Transverse colon (tissue), 4 donors: ENCODE data around the gene NPR3. TPM values are rescaled to one million over a fixed set of nuclear protein-coding genes. Genes with fewer than 3 reads are reported as not detected.

Experiments
- DNase-seq: peaks from one replicate; pipeline ENCODE4 v3.0.0-alpha.2; 2019
- H3K27ac ChIP-seq, 4 donors: fragments of 200-600 bp; sonication (generic); 2 replicates each; pipeline ENCODE4 v1.5.1; 2016 to 2018; ENCODE audit warnings: inconsistent platforms in 4 of 4
- H3K27me3 ChIP-seq: fragments of 200-600 bp; sonication (generic); 2 replicates; pipeline ENCODE4 v1.5.1; 2017; ENCODE audit warnings: inconsistent platforms
- H3K36me3 ChIP-seq, 4 donors: fragments of 200-600 bp; sonication (generic); 2 replicates each; pipeline ENCODE4 v1.5.1; 2017 to 2019; ENCODE audit warnings: inconsistent platforms in 4 of 4
- H3K4me1 ChIP-seq, 4 donors: fragments of 200-600 bp; sonication (generic); 2 replicates each; pipeline ENCODE4 v1.5.1; 2017 to 2020; ENCODE audit warnings: inconsistent platforms in 4 of 4
- H3K4me3 ChIP-seq, 4 donors: fragments of 200-600 bp; sonication (generic); 1 replicate in 1 of 4; 2 replicates in 3 of 4; pipeline versions ENCODE4 v1.5.1 to v1.6.1; 2017 to 2019; ENCODE audit warnings: inconsistent platforms in 4 of 4
- H3K9me3 ChIP-seq, 2 donors: fragments of 200-600 bp; sonication (generic); 2 replicates each; pipeline ENCODE4 v1.5.1; 2017 to 2019; ENCODE audit warnings: inconsistent platforms in 2 of 2
- CTCF ChIP-seq, 5 experiments: fragments of 200-600 bp in 3 of 5; fragments of 450-650 bp in 2 of 5; sonication (generic) in 3 of 5; IDR thresholded peaks; 1 replicate in 2 of 5; 2 replicates in 3 of 5; pipeline ENCODE4 v1.5.1; 2016 to 2017; ENCODE audit warnings: antibody characterized with exemption in 5 of 5, inconsistent platforms in 3 of 5, mild to moderate bottlenecking in 2 of 5, moderate library complexity in 1 of 5
- EP300 ChIP-seq: sonication (generic); formaldehyde crosslinking; IDR thresholded peaks from one replicate; pipeline ENCODE4 v1.6.1; 2017; ENCODE audit warnings: antibody characterized with exemption, low read depth
- POLR2A ChIP-seq: fragments of 450-650 bp; IDR thresholded peaks from one replicate; pipeline ENCODE4 v1.6.1; 2016; ENCODE audit warnings: antibody characterized with exemption, mild to moderate bottlenecking, moderate library complexity
- POLR2AphosphoS5 ChIP-seq, 3 donors: sonication (generic); formaldehyde crosslinking; IDR thresholded peaks; one replicate each; pipeline ENCODE4 v1.6.1; 2016; ENCODE audit warnings: antibody characterized with exemption in 3 of 3
- WGBS, 2 donors: methylation state at CpG; one replicate each; pipeline ENCODE4 v1.1.5; 2018; ENCODE audit warnings: low coverage in 1 of 2; 5-methylcytosine and 5-hydroxymethylcytosine counted together
- in situ Hi-C, 4 donors: fragments of 200-750 bp; cut with MboI; loops; one replicate each; pipeline versions ENCODE4 v1.15.0 to v1.15.1; 2017; ENCODE audit warnings: low sequenced_read_pairs in 3 of 4, low pct_ligation_motif_present in 1 of 4, low pct_unique_long_range_greater_than_20kb in 1 of 4
- intact Hi-C: fragments of 100-400 bp; cut with DNase I; formaldehyde crosslinking; loops from one replicate; pipeline ENCODE4 v1.15.1; 2023; ENCODE audit warnings: low total_unique reads
- total RNA-seq, 4 donors: library from RNA; depleted of rRNA; stranded (reverse); fragments of >200 nt; gene quantifications; one replicate each; pipeline ENCODE4 v1.1.0, GENCODE V29; 2016

Gene NPR3
- total RNA-seq, 4 donors from 2014 or later, result 0.60 to 19.8 (median 3.8) TPM

- intact Hi-C loops, result no loop called here
- no peaks in the 10 kb centered on the region for H3K36me3 ChIP-seq
- no peaks in the 10 kb centered on the region for H3K9me3 ChIP-seq
- 83% methylated on average over 7 of the region's 7 CpGs for WGBS, 2 donors
- no peak for DNase-seq
- H3K27ac ChIP-seq, result peak overlapping the region in 1 of 4 donors; percentile 28
- H3K27me3 ChIP-seq, result no peaks in the 10 kb centered on the region
- TF ChIP-seq POLR2AphosphoS5 (IDR thresholded peaks at IDR 0.05), result no peak
- no peak for TF ChIP-seq POLR2A
- TF ChIP-seq EP300, result no peak
- TF ChIP-seq CTCF (IDR thresholded peaks at IDR 0.05), result no peak
- H3K4me3 ChIP-seq, result no peak overlapping the region
- no peaks in the 10 kb centered on the region for H3K4me1 ChIP-seq
- in situ Hi-C loops, result loop anchor here in 3 of 4 donors (25.0 kb wide), 1 partner anchor 689 kb away; no protein-coding TSS in a partner anchor
These were observed 11.8 kb downstream of the NPR3 start for GRCh38 chr5:32722957-32723356.

GRCh38 chr5:32724526-32724925 lies 13.4 kb downstream of the NPR3 start:
- TF ChIP-seq CTCF (IDR thresholded peaks at IDR 0.05) (no peak), EP300 (no peak), POLR2AphosphoS5 (IDR thresholded peaks at IDR 0.05) (no peak), POLR2A (no peak)
- in situ Hi-C loops, result loop anchor here in 3 of 4 donors (25.0 kb wide), 1 partner anchor 688 kb away; no protein-coding TSS in a partner anchor
- H3K9me3 ChIP-seq, result no peaks in the 10 kb centered on the region
- no peak overlapping the region for H3K4me3 ChIP-seq
- no peaks in the 10 kb centered on the region for H3K36me3 ChIP-seq
- no peaks in the 10 kb centered on the region for H3K27me3 ChIP-seq
- H3K27ac ChIP-seq, result no peak overlapping the region
- intact Hi-C loops, result no loop called here
- 70 to 88% methylated on average over 2 to 7 of the region's 7 CpGs for WGBS, 2 donors
- no peak for DNase-seq
- H3K4me1 ChIP-seq, result no peaks in the 10 kb centered on the region

- no peak for TF ChIP-seq EP300
- no peak for TF ChIP-seq CTCF (IDR thresholded peaks at IDR 0.05)
- TF ChIP-seq POLR2AphosphoS5 (IDR thresholded peaks at IDR 0.05), result no peak
- TF ChIP-seq POLR2A, result no peak
- Histone ChIP-seq H3K27me3 (no peaks in the 10 kb centered on the region), H3K36me3 (no peaks in the 10 kb centered on the region), H3K27ac (no peak overlapping the region), H3K4me1 (no peaks in the 10 kb centered on the region), H3K4me3 (no peak overlapping the region), H3K9me3 (no peaks in the 10 kb centered on the region)
- no peak for DNase-seq
- intact Hi-C loops (no loop called here), in situ Hi-C loops (no loop called here)
- WGBS, 2 donors, result 29 to 41% methylated on average over 3 of the region's 3 CpGs
These were observed 15.0 kb downstream of the NPR3 start for GRCh38 chr5:32726086-32726557.

GRCh38 chr5:32729651-32730050 lies 18.5 kb downstream of the NPR3 start:
- Histone ChIP-seq H3K9me3 (no peaks in the 10 kb centered on the region), H3K4me1 (no peaks in the 10 kb centered on the region), H3K4me3 (no peak overlapping the region), H3K36me3 (no peaks in the 10 kb centered on the region), H3K27me3 (no peaks in the 10 kb centered on the region), H3K27ac (no peak overlapping the region)
- intact Hi-C loops, result no loop called here
- no peak for DNase-seq
- in situ Hi-C loops, result no loop called here
- no peak for TF ChIP-seq CTCF (IDR thresholded peaks at IDR 0.05)
- no peak for TF ChIP-seq POLR2AphosphoS5 (IDR thresholded peaks at IDR 0.05)
- no peak for TF ChIP-seq POLR2A
